PC-9 (cell line): ENCODE results near the gene SERPINC1. TPM values are rescaled to one million over a fixed set of nuclear protein-coding genes. Genes with fewer than 3 reads are reported as not detected.

Experiments used
- BruUV-seq: library from RNA; stranded (reverse); fragments of 400-500 nt; replicated peaks from 2 replicates; lab custom pipeline; 2021; lab: Mats Ljungman, UMichigan
- CTCF ChIA-PET: fragments of 300-600 bp; sonication (Branson Sonifier 250); formaldehyde crosslinking; loops from one replicate; lab custom pipeline; 2022; ENCODE audit warnings: antibody characterized with exemption; lab: Charles Lee
- POLR2A ChIA-PET: fragments of 300-600 bp; sonication (Branson Sonifier 250); formaldehyde crosslinking; loops from one replicate; lab custom pipeline; 2022; ENCODE audit warnings: antibody characterized with exemption; ENCODE audit not compliant: unreplicated experiment; lab: Charles Lee
- DNase-seq, 2 experiments: peaks; one replicate each; pipeline versions ENCODE4 v3.0.0 to v3.0.0-alpha.2; 2015 to 2022; ENCODE audit warnings: mixed read lengths in 1 of 2
- H2AFZ ChIP-seq: fragments of 200-600 bp; sonication (generic); 2 replicates; pipeline ENCODE4 v1.8.1; 2017; ENCODE audit warnings: antibody characterized with exemption
- H3F3A ChIP-seq: fragments of 200-600 bp; sonication (generic); 2 replicates; pipeline ENCODE4 v1.8.1; 2017; ENCODE audit warnings: antibody characterized with exemption, mild to moderate bottlenecking, low read depth; ENCODE audit not compliant: insufficient read depth
- H3K27ac ChIP-seq: fragments of 200-600 bp; sonication (generic); 2 replicates; pipeline ENCODE4 v1.6.1; 2016; ENCODE audit warnings: mixed run types
- H3K27me3 ChIP-seq: fragments of 200-600 bp; sonication (generic); 2 replicates; pipeline ENCODE4 v1.6.1; 2016; ENCODE audit warnings: low read depth, mixed run types; ENCODE audit not compliant: insufficient read depth
- H3K36me3 ChIP-seq: fragments of 200-600 bp; sonication (generic); 2 replicates; pipeline ENCODE4 v1.6.1; 2016; ENCODE audit warnings: low read depth, mixed run types
- H3K4me1 ChIP-seq: fragments of 200-600 bp; sonication (generic); replicated peaks from 2 replicates; pipeline ENCODE4 v1.6.1; 2016; ENCODE audit warnings: mixed run types; ENCODE audit not compliant: insufficient read depth
- H3K4me2 ChIP-seq: fragments of 200-600 bp; sonication (generic); 2 replicates; pipeline ENCODE4 v1.6.1; 2017; ENCODE audit warnings: mixed run types
- H3K4me3 ChIP-seq: fragments of 200-600 bp; sonication (generic); 2 replicates; pipeline ENCODE4 v1.6.1; 2016; ENCODE audit warnings: mixed run types
- H3K79me2 ChIP-seq: fragments of 200-600 bp; sonication (generic); 2 replicates; pipeline ENCODE4 v1.6.1; 2017; ENCODE audit warnings: low read depth, mixed run types
- H3K9me2 ChIP-seq: fragments of 200-600 bp; sonication (generic); 2 replicates; pipeline ENCODE4 v1.8.1; 2017; ENCODE audit warnings: mild to moderate bottlenecking; ENCODE audit not compliant: insufficient read depth
- H3K9me3 ChIP-seq: fragments of 200-600 bp; sonication (generic); 2 replicates; pipeline ENCODE4 v1.8.1; 2016; ENCODE audit warnings: low read depth; ENCODE audit not compliant: insufficient read depth
- H4K20me1 ChIP-seq: fragments of 200-600 bp; sonication (generic); 2 replicates; pipeline ENCODE4 v1.8.1; 2017; ENCODE audit not compliant: insufficient read depth
- EZH2 ChIP-seq: fragments of 200-600 bp; sonication (generic); IDR thresholded peaks from 2 replicates; pipeline ENCODE4 v1.8.0; 2017; ENCODE audit warnings: antibody characterized with exemption, low read depth
- intact Hi-C: fragments of 100-400 bp; cut with micrococcal nuclease; formaldehyde crosslinking; loops from one replicate; pipeline ENCODE4 v1.10.0; 2022; ENCODE audit not compliant: unreplicated experiment
- total RNA-seq: library from RNA; stranded (reverse); gene quantifications from 2 replicates; pipeline ENCODE4 v1.2.3, GENCODE V29; 2021
- TF ChIP-seq, protein P1 (sequence below): fragments of 200-600 bp; sonication (generic); conservative IDR thresholded peaks from 2 replicates; pipeline ENCODE4 v1.6.1; 2017; ENCODE audit warnings: mixed run types, antibody characterized with exemption, mild to moderate bottlenecking, moderate library complexity

Gene SERPINC1
- total RNA-seq, 1 experiment from 2014 or later: 0.44 TPM

DNA sequence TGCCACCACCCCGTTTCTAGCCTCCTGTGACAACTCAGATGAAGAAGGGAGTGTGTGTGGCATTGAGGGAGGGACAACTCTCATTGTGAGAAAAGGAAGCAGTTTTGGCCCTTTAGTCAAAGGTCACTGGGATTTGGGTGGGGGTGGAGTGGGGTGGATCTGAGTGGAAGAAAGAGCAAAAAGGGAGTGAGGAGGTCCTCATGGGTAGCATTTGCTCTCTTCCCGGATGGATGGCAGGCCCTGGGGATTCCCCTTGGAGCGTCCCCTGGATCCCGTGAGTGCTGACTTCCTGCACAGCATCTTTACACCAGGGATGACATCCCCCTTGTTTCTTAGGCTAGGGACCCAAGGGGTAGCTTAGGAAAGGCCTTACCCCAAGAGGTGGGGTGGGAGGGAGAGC is 460 bp downstream of the SERPINC1 start:
- H3K4me1 ChIP-seq: no peaks in the 10 kb centered on the region
- no peaks in the 10 kb centered on the region for H3K9me2 ChIP-seq
- DNase-seq: no peak
- TF ChIP-seq, protein P1, sequence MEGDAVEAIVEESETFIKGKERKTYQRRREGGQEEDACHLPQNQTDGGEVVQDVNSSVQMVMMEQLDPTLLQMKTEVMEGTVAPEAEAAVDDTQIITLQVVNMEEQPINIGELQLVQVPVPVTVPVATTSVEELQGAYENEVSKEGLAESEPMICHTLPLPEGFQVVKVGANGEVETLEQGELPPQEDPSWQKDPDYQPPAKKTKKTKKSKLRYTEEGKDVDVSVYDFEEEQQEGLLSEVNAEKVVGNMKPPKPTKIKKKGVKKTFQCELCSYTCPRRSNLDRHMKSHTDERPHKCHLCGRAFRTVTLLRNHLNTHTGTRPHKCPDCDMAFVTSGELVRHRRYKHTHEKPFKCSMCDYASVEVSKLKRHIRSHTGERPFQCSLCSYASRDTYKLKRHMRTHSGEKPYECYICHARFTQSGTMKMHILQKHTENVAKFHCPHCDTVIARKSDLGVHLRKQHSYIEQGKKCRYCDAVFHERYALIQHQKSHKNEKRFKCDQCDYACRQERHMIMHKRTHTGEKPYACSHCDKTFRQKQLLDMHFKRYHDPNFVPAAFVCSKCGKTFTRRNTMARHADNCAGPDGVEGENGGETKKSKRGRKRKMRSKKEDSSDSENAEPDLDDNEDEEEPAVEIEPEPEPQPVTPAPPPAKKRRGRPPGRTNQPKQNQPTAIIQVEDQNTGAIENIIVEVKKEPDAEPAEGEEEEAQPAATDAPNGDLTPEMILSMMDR: no peak
- TF ChIP-seq EZH2: no peak
- no peaks in the 10 kb centered on the region for H3K9me3 ChIP-seq
- no peak overlapping the region for H3K4me2 ChIP-seq
- BruUV-seq: no TSS peak
- H3K27me3 ChIP-seq: no peaks in the 10 kb centered on the region
- H4K20me1 ChIP-seq: no peaks in the 10 kb centered on the region
- no peak overlapping the region for H2AFZ ChIP-seq
- H3K36me3 ChIP-seq: no peaks in the 10 kb centered on the region
- no peak overlapping the region for H3K27ac ChIP-seq
- ChIA-PET CTCF (no interaction called here), POLR2A (no interaction called here)
- no peak overlapping the region for H3K4me3 ChIP-seq
- H3F3A ChIP-seq: no peaks in the 10 kb centered on the region
- H3K79me2 ChIP-seq: no peaks in the 10 kb centered on the region
- intact Hi-C loops: loop anchor here (10.0 kb wide), 1 partner anchor 238 kb away; the partner anchor contains the start of gene RABGAP1L

DNA sequence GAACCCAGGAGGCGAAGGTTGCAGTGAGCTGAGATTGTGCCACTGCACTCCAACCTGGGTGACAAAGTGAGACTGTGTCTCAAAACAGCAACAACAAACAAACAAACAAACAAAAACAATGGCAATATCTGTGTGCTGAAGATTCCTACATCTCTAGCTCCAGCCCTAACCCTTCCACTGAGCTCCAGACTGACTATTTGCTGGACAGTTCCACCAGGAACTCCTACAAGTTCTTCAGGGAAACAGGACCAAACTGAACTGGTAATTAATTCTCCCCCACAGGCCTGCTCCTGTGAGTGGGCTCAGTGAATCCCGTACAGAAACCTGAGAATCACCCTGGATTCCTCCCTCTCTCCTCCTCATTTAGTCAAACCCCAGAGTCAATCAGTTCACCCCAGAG is 1.5 kb downstream of the SERPINC1 start:
- Histone ChIP-seq H4K20me1 (no peaks in the 10 kb centered on the region), H3K79me2 (no peaks in the 10 kb centered on the region), H3K27ac (no peak overlapping the region), H3F3A (no peaks in the 10 kb centered on the region), H3K9me3 (no peaks in the 10 kb centered on the region), H3K4me2 (no peak overlapping the region), H3K36me3 (no peaks in the 10 kb centered on the region), H3K27me3 (no peaks in the 10 kb centered on the region), H3K9me2 (no peaks in the 10 kb centered on the region), H3K4me1 (no peaks in the 10 kb centered on the region), H2AFZ (no peak overlapping the region), H3K4me3 (no peak overlapping the region)
- intact Hi-C loops: loop anchor here (10.0 kb wide), 1 partner anchor 239 kb away; the partner anchor contains the start of gene RABGAP1L
- TF ChIP-seq EZH2: no peak
- TF ChIP-seq, protein P1: no peak
- DNase-seq: no peak
- no TSS peak for BruUV-seq
- ChIA-PET POLR2A (no interaction called here), CTCF (no interaction called here)

DNA sequence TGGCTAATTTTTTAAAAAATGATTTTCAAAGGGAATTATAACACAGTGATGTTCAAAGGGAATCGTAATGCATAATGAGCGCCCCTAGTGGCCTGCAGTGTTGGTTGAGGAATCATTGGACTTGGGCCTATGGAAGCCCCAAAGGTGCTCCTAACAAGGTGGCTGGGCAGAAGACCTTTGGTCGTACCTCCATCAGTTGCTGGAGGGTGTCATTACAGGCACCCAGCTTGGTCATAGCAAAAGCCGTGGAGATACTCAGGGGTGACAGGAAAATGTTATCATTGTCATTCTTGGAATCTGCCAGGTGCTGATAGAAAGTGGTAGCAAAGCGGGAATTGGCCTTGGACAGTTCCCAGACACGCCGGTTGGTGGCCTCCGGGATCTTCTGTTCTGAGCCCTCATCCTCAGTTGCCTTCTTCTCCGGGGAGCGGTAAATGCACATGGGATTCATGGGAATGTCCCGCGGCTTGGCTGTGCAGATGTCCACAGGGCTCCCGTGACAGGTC is 2.7 kb downstream of the SERPINC1 start:
- Histone ChIP-seq H3K36me3 (no peaks in the 10 kb centered on the region), H3K4me2 (no peak overlapping the region), H3K27me3 (no peaks in the 10 kb centered on the region), H2AFZ (no peak overlapping the region), H3F3A (no peaks in the 10 kb centered on the region), H4K20me1 (no peaks in the 10 kb centered on the region), H3K9me2 (no peaks in the 10 kb centered on the region), H3K27ac (no peak overlapping the region), H3K79me2 (no peaks in the 10 kb centered on the region), H3K4me3 (no peak overlapping the region), H3K4me1 (no peaks in the 10 kb centered on the region), H3K9me3 (no peaks in the 10 kb centered on the region)
- CTCF ChIA-PET: no interaction called here
- DNase-seq: peak in 1 of 2 experiments; percentile 23
- POLR2A ChIA-PET: no interaction called here
- no peak for TF ChIP-seq EZH2
- TF ChIP-seq, protein P1: peak; percentile 76
- BruUV-seq: no TSS peak
- intact Hi-C loops: loop anchor here (10.0 kb wide), 1 partner anchor 240 kb away; the partner anchor contains the start of gene RABGAP1L
